HL-60 (cell line): ENCODE results near the gene CALM3.

Experiments used
- GABPA ChIP-seq: IDR thresholded peaks from 2 replicates; pipeline ENCODE4 v1.6.1; 2012; ENCODE audit warnings: low read depth
- POLR2AphosphoS5 ChIP-seq: IDR thresholded peaks from 2 replicates; pipeline ENCODE4 v1.6.1; 2012; ENCODE audit warnings: low read depth
- SPI1 ChIP-seq: IDR thresholded peaks from 2 replicates; pipeline ENCODE4 v1.6.1; 2012; ENCODE audit warnings: low read depth, mild to moderate bottlenecking, borderline replicate concordance
- TF ChIP-seq, protein P1 (sequence below): IDR thresholded peaks from one replicate; pipeline ENCODE4 v1.5.1; 2011; ENCODE audit warnings: low read length, control low read depth, inconsistent platforms; ENCODE audit not compliant: insufficient read depth
- TF ChIP-seq, protein P2 (sequence below): IDR thresholded peaks from 2 replicates; pipeline ENCODE4 v1.6.1; 2012; ENCODE audit warnings: low read depth; ENCODE audit not compliant: insufficient replicate concordance

DNA sequence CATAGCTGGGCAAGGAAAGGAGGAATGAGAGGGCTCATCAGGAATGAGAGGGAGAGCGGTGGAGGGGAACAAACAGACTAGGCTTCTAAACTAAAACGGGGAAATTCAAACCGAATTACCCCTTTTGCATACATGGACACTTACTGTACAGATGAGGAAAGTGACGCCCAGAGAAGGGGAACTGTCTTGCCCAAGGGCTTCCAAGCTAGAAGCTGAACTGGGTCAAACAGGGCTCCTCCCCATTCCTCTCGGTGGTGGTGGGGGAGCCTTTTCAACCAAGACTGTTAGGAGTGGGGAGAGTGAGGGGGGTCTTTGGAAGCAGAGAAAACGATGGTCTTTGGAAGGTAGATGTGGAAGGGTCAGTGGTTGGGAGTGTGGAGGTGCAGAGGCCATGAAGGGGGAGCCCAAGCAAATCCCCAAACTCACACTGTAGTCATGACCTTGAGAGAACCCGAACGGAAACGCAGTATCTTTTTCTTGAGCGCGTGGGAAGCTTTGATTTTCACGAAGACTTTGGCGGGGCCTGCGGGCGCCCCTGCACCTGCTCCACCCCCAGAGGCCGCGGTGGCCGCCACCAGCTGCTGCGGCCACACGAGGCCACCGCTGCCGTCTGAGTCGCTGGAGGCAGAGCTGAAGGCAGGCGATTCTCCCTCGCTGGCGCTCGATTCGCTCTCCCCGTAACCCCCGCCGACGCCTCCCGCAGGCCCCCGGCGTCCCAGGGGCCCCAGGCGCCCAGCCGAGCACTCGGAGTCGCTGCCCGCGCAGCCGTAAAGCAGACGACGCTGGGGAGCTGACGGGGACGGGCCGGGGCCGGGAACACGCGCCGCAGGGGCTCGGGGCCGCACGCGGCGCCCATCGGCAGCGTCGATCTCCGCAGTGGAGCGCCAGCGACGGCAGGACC lies 47.2 kb downstream of the CALM3 start:
- TF ChIP-seq, protein P1, sequence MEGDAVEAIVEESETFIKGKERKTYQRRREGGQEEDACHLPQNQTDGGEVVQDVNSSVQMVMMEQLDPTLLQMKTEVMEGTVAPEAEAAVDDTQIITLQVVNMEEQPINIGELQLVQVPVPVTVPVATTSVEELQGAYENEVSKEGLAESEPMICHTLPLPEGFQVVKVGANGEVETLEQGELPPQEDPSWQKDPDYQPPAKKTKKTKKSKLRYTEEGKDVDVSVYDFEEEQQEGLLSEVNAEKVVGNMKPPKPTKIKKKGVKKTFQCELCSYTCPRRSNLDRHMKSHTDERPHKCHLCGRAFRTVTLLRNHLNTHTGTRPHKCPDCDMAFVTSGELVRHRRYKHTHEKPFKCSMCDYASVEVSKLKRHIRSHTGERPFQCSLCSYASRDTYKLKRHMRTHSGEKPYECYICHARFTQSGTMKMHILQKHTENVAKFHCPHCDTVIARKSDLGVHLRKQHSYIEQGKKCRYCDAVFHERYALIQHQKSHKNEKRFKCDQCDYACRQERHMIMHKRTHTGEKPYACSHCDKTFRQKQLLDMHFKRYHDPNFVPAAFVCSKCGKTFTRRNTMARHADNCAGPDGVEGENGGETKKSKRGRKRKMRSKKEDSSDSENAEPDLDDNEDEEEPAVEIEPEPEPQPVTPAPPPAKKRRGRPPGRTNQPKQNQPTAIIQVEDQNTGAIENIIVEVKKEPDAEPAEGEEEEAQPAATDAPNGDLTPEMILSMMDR = no peak
- TF ChIP-seq POLR2AphosphoS5 (no peak), SPI1 (0 out of 2 replicates have a peak, but pooled peaks have one; percentile 13), GABPA (no peak)
- TF ChIP-seq, protein P2, sequence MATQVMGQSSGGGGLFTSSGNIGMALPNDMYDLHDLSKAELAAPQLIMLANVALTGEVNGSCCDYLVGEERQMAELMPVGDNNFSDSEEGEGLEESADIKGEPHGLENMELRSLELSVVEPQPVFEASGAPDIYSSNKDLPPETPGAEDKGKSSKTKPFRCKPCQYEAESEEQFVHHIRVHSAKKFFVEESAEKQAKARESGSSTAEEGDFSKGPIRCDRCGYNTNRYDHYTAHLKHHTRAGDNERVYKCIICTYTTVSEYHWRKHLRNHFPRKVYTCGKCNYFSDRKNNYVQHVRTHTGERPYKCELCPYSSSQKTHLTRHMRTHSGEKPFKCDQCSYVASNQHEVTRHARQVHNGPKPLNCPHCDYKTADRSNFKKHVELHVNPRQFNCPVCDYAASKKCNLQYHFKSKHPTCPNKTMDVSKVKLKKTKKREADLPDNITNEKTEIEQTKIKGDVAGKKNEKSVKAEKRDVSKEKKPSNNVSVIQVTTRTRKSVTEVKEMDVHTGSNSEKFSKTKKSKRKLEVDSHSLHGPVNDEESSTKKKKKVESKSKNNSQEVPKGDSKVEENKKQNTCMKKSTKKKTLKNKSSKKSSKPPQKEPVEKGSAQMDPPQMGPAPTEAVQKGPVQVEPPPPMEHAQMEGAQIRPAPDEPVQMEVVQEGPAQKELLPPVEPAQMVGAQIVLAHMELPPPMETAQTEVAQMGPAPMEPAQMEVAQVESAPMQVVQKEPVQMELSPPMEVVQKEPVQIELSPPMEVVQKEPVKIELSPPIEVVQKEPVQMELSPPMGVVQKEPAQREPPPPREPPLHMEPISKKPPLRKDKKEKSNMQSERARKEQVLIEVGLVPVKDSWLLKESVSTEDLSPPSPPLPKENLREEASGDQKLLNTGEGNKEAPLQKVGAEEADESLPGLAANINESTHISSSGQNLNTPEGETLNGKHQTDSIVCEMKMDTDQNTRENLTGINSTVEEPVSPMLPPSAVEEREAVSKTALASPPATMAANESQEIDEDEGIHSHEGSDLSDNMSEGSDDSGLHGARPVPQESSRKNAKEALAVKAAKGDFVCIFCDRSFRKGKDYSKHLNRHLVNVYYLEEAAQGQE = no peak
